Thyroid gland (tissue), 4 donors: Measurements from ENCODE around the gene DCHS1.

Experiments
- CTCF ChIP-seq, 6 experiments: fragments of 200-600 bp in 3 of 6; fragments of 450-650 bp in 3 of 6; sonication (generic) in 3 of 6; IDR thresholded peaks; one replicate each; pipeline ENCODE4 v1.5.1; 2016 to 2019; ENCODE audit warnings: antibody characterized with exemption in 6 of 6, mild to moderate bottlenecking in 2 of 6, inconsistent platforms in 1 of 6, moderate library complexity in 1 of 6
- POLR2A ChIP-seq, 2 donors: fragments of 450-650 bp; IDR thresholded peaks; one replicate each; pipeline ENCODE4 v1.6.1; 2017; ENCODE audit warnings: antibody characterized with exemption in 2 of 2, mild to moderate bottlenecking in 2 of 2, moderate library complexity in 1 of 2

GRCh38 chr11:6666302-6667183, 10.9 kb upstream of the DCHS1 start:
- TF ChIP-seq CTCF (IDR thresholded peaks at IDR 0.05) (no peak), POLR2A (IDR thresholded peaks at IDR 0.05) (no peak)
